Measurements from ENCODE around the gene TYW1B.

DNA sequence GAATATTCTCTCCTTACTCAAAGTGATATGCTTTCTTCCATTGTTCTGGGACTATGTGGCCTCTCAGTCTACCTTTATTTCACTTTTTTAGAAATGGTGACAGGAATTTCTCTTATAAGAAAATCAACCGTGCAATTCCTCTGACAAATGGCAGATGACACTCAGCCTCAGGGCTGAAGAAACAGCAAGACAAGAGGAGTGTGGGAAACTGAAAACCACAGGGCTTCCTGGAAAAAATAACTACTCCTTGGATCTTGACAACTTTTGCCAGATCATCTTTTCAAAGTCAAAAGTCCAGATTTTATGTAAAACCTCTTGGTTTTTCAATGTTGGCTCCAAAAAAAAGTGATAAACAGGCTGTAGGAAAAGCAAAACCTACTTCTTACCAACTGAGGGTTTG, 121.5 kb downstream of the TYW1B start:
- TF ChIP-seq POLR2AphosphoS5 (IDR thresholded peaks at IDR 0.05; ENCODE audit: low read depth, low read length) (no peak), TAF1 (IDR thresholded peaks at IDR 0.05; ENCODE audit: borderline replicate concordance, insufficient read depth, low read length) (no peak), SIN3A (IDR thresholded peaks at IDR 0.05; ENCODE audit: borderline replicate concordance, insufficient read depth, low read length) (no peak), FOXP2 (optimal IDR thresholded peaks at IDR 0.05; ENCODE audit: borderline replicate concordance, extremely low read depth, extremely low read length, insufficient read depth) (no peak)
- TF ChIP-seq, protein P1, sequence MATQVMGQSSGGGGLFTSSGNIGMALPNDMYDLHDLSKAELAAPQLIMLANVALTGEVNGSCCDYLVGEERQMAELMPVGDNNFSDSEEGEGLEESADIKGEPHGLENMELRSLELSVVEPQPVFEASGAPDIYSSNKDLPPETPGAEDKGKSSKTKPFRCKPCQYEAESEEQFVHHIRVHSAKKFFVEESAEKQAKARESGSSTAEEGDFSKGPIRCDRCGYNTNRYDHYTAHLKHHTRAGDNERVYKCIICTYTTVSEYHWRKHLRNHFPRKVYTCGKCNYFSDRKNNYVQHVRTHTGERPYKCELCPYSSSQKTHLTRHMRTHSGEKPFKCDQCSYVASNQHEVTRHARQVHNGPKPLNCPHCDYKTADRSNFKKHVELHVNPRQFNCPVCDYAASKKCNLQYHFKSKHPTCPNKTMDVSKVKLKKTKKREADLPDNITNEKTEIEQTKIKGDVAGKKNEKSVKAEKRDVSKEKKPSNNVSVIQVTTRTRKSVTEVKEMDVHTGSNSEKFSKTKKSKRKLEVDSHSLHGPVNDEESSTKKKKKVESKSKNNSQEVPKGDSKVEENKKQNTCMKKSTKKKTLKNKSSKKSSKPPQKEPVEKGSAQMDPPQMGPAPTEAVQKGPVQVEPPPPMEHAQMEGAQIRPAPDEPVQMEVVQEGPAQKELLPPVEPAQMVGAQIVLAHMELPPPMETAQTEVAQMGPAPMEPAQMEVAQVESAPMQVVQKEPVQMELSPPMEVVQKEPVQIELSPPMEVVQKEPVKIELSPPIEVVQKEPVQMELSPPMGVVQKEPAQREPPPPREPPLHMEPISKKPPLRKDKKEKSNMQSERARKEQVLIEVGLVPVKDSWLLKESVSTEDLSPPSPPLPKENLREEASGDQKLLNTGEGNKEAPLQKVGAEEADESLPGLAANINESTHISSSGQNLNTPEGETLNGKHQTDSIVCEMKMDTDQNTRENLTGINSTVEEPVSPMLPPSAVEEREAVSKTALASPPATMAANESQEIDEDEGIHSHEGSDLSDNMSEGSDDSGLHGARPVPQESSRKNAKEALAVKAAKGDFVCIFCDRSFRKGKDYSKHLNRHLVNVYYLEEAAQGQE (IDR thresholded peaks at IDR 0.05; ENCODE audit: insufficient read depth in 1 of 2, low read depth in 2 of 2, low read length in 2 of 2) = no peak

Measured in PFSK-1 (cell line).